SU-DHL-6 (cell line): ENCODE measurements around the gene SDS.

Experiments used
- CTCF ChIP-seq: fragments of 200-600 bp; sonication (generic); IDR thresholded peaks from one replicate; pipeline ENCODE4 v1.5.1; 2017; ENCODE audit warnings: antibody characterized with exemption, mild to moderate bottlenecking, low read length, moderate library complexity; ENCODE audit not compliant: insufficient read depth, poor library complexity, severe bottlenecking
- EZH2phosphoT487 ChIP-seq: fragments of 200-600 bp; sonication (generic), shearing (Covaris generic); conservative IDR thresholded peaks from 2 replicates; pipeline ENCODE4 v1.6.1; 2018; ENCODE audit warnings: mild to moderate bottlenecking, antibody characterized with exemption, low read length, moderate library complexity, mixed read lengths

GRCh38 chr12:113347892-113348291 lies 55.8 kb downstream of the SDS start:
- no peak for TF ChIP-seq CTCF
- no peak for TF ChIP-seq EZH2phosphoT487
